ENCODE data around the gene PTPRT. TPM values are rescaled to one million over a fixed set of nuclear protein-coding genes. Genes with fewer than 3 reads are reported as not detected.

The PTPRT gene
- total RNA-seq, 4 donors from 2014 or later = 0.67 to 2.5 (median 1.0) TPM

GRCh38 chr20:42594011-42594410 lies 595.7 kb downstream of the PTPRT start:
- H3K4me1 ChIP-seq = no peaks in the 10 kb centered on the region
- H3K4me3 ChIP-seq = no peak overlapping the region
- H3K27me3 ChIP-seq = no peaks in the 10 kb centered on the region
- no peaks in the 10 kb centered on the region for H3K36me3 ChIP-seq
- H3K27ac ChIP-seq = no peak overlapping the region
- TF ChIP-seq POLR2A (IDR thresholded peaks at IDR 0.05) = no peak
- TF ChIP-seq, protein P1, sequence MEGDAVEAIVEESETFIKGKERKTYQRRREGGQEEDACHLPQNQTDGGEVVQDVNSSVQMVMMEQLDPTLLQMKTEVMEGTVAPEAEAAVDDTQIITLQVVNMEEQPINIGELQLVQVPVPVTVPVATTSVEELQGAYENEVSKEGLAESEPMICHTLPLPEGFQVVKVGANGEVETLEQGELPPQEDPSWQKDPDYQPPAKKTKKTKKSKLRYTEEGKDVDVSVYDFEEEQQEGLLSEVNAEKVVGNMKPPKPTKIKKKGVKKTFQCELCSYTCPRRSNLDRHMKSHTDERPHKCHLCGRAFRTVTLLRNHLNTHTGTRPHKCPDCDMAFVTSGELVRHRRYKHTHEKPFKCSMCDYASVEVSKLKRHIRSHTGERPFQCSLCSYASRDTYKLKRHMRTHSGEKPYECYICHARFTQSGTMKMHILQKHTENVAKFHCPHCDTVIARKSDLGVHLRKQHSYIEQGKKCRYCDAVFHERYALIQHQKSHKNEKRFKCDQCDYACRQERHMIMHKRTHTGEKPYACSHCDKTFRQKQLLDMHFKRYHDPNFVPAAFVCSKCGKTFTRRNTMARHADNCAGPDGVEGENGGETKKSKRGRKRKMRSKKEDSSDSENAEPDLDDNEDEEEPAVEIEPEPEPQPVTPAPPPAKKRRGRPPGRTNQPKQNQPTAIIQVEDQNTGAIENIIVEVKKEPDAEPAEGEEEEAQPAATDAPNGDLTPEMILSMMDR (IDR thresholded peaks at IDR 0.05) = no peak
- H3K9me3 ChIP-seq = no peaks in the 10 kb centered on the region
- no peak for DNase-seq

DNA sequence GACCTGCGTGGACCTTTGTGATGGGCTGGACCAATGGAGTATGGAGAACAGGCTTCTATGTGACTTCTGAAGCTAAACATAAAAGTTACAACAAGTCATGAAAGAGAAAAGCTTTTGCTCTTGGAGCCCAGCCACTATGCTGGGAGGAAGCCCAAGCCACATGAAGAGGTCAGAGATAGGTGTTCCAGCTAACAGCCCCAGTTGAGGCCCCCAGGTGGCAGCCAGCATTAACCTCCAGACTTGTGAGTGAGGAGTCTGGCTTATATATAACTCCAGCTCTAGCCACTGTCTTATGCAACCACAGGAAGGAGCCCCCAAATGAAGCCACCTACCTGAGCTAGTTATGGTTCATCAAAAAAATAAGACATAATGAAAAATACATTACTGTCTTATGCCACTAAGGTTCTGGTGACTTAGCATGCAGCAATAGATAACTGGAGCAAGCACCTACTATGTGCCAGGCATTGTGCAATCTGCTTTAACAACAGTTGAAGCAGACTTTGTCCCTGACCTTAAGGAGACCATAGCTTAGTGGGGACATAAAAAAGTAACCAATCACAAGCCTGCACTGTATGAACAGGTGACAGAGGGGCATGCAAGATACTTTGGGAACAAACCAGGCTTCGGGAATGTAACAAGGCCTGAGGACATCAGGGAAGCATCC lies 599.6 kb downstream of the PTPRT start:
- DNase-seq = no peak
- Histone ChIP-seq H3K9me3 (no peaks in the 10 kb centered on the region), H3K4me1 (no peaks in the 10 kb centered on the region), H3K27ac (no peak overlapping the region), H3K4me3 (no peak overlapping the region), H3K36me3 (no peaks in the 10 kb centered on the region), H3K27me3 (no peaks in the 10 kb centered on the region)
- TF ChIP-seq, protein P1 (IDR thresholded peaks at IDR 0.05) = no peak
- no peak for TF ChIP-seq POLR2A (IDR thresholded peaks at IDR 0.05)

DNA sequence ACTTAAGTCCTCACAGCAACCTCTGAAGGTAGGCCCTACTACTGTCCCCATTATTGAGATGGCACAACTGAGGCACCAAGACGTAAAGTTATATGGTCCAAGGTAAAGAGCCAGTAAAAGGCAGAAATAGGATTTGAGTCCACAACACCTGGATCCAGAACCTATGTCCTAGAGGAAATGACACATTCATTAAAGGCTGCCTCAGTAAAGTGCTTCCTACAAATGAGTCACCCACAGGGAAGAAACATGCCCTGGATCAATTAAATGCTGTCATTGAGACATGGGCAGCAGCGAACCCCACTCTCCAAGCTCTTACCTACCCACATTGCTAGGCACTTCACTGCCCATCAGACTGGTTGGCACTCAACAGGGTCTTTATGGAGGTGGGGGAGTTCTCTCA lies 600.9 kb downstream of the PTPRT start:
- DNase-seq = no peak
- Histone ChIP-seq H3K27me3 (no peaks in the 10 kb centered on the region), H3K4me3 (no peak overlapping the region), H3K4me1 (no peaks in the 10 kb centered on the region), H3K9me3 (no peaks in the 10 kb centered on the region), H3K27ac (no peak overlapping the region), H3K36me3 (no peaks in the 10 kb centered on the region)
- TF ChIP-seq, protein P1 (IDR thresholded peaks at IDR 0.05) = no peak
- no peak for TF ChIP-seq POLR2A (IDR thresholded peaks at IDR 0.05)

GRCh38 chr20:42587427-42587826 lies 602.3 kb downstream of the PTPRT start:
- no peaks in the 10 kb centered on the region for H3K27me3 ChIP-seq
- no peak overlapping the region for H3K27ac ChIP-seq
- H3K4me3 ChIP-seq = no peak overlapping the region
- no peak for DNase-seq
- TF ChIP-seq POLR2A (IDR thresholded peaks at IDR 0.05) = no peak
- TF ChIP-seq, protein P1 (IDR thresholded peaks at IDR 0.05) = no peak
- no peaks in the 10 kb centered on the region for H3K36me3 ChIP-seq
- H3K9me3 ChIP-seq = no peaks in the 10 kb centered on the region
- H3K4me1 ChIP-seq = no peaks in the 10 kb centered on the region

DNA sequence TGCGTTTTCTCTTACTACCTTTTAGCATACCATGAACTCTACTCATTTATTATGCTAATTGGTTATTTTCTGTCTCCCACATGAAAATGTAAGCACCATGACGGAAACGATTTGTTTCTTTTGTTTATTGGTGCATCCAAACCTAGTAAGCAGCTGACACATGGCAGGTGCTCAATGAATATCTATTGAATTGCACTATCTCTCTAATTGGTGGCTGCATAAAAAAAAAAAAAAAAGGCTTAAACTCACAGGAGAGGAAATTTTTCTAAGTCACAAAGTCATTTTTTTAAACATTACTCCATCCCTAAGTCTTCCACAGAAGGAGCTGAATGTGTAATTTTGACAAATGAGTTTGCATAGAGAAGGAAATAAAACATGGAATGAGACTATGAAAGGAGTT lies 608.4 kb downstream of the PTPRT start:
- no peaks in the 10 kb centered on the region for H3K9me3 ChIP-seq
- no peaks in the 10 kb centered on the region for H3K4me1 ChIP-seq
- no peak overlapping the region for H3K4me3 ChIP-seq
- no peak overlapping the region for H3K27ac ChIP-seq
- TF ChIP-seq, protein P1 (IDR thresholded peaks at IDR 0.05) = no peak
- TF ChIP-seq POLR2A (IDR thresholded peaks at IDR 0.05) = no peak
- DNase-seq = no peak
- H3K27me3 ChIP-seq = no peaks in the 10 kb centered on the region
- no peaks in the 10 kb centered on the region for H3K36me3 ChIP-seq

- Histone ChIP-seq H3K4me3 (no peak overlapping the region), H3K4me1 (no peaks in the 10 kb centered on the region), H3K9me3 (peaks cover 0 to 5% (median 0%) of the 10 kb centered on the region in 4 donors), H3K27ac (no peak overlapping the region), H3K27me3 (no peaks in the 10 kb centered on the region), H3K36me3 (no peaks in the 10 kb centered on the region)
- DNase-seq = no peak
- TF ChIP-seq POLR2A (IDR thresholded peaks at IDR 0.05) = no peak
- TF ChIP-seq, protein P1 (IDR thresholded peaks at IDR 0.05) = no peak
Observed at GRCh38 chr20:42576167-42576566, 613.5 kb downstream of the PTPRT start.

All from Peyer's patch (tissue), 4 donors.